Panc1 (cell line): ENCODE data around the gene SLC16A3.

Experiments used
- POLR2AphosphoS5 ChIP-seq: IDR thresholded peaks from 2 replicates; pipeline ENCODE4 v1.6.1; 2012; ENCODE audit warnings: mild to moderate bottlenecking, low read depth, low read length, moderate library complexity
- TCF7L2 ChIP-seq: IDR thresholded peaks from 2 replicates; pipeline ENCODE4 v1.6.1; 2011; ENCODE audit warnings: mild to moderate bottlenecking, low read depth, low read length, inconsistent platforms
- TF ChIP-seq, protein P1 (sequence below): fragments of 450-650 bp; IDR thresholded peaks from 2 replicates; pipeline ENCODE4 v1.5.1; 2017; ENCODE audit warnings: mild to moderate bottlenecking
- TF ChIP-seq, protein P2 (sequence below), 2 experiments: IDR thresholded peaks; 2 replicates each; pipeline ENCODE4 v1.6.1; 2011 to 2012; ENCODE audit warnings: low read depth in 2 of 2, control low read depth in 1 of 2, low read length in 1 of 2, mild to moderate bottlenecking in 1 of 2, moderate library complexity in 1 of 2; ENCODE audit not compliant: insufficient read depth in 1 of 2

DNA sequence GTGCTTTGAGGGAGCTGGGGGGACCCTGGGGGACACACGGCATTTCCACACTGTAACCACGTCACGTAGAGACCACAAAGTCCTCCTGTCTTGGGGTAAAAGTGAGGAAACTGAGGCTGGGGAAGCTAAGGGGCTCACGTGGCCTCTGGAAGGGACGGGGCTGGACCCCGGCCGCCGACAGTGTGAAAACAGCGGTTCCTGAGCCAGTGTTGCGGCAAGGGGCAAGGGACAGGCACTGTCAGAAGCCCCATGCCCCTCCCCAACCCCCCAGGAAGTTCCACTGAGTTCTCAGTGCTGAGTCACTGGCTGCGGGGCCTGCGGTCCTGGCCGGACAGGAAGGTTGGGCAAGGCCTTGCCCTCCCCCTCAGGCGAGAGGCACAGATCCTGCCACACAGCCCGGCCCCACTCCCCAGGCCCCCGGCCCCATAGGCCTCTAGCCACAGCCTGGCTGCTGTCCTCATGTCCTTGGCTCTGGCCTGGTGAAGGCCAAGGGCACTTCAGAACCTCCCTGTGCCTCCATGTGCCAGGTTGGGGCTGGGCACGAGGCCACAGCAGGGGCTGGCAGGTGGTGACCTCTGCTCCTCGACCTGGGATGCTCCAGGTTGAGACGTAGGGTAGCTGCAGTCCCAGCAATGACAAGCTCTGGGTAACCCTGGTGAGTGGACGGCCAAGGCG, 11.2 kb upstream of the SLC16A3 start:
- TF ChIP-seq, protein P1, sequence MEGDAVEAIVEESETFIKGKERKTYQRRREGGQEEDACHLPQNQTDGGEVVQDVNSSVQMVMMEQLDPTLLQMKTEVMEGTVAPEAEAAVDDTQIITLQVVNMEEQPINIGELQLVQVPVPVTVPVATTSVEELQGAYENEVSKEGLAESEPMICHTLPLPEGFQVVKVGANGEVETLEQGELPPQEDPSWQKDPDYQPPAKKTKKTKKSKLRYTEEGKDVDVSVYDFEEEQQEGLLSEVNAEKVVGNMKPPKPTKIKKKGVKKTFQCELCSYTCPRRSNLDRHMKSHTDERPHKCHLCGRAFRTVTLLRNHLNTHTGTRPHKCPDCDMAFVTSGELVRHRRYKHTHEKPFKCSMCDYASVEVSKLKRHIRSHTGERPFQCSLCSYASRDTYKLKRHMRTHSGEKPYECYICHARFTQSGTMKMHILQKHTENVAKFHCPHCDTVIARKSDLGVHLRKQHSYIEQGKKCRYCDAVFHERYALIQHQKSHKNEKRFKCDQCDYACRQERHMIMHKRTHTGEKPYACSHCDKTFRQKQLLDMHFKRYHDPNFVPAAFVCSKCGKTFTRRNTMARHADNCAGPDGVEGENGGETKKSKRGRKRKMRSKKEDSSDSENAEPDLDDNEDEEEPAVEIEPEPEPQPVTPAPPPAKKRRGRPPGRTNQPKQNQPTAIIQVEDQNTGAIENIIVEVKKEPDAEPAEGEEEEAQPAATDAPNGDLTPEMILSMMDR = no peak
- TF ChIP-seq POLR2AphosphoS5 (no peak), TCF7L2 (no peak)
- TF ChIP-seq, protein P2, sequence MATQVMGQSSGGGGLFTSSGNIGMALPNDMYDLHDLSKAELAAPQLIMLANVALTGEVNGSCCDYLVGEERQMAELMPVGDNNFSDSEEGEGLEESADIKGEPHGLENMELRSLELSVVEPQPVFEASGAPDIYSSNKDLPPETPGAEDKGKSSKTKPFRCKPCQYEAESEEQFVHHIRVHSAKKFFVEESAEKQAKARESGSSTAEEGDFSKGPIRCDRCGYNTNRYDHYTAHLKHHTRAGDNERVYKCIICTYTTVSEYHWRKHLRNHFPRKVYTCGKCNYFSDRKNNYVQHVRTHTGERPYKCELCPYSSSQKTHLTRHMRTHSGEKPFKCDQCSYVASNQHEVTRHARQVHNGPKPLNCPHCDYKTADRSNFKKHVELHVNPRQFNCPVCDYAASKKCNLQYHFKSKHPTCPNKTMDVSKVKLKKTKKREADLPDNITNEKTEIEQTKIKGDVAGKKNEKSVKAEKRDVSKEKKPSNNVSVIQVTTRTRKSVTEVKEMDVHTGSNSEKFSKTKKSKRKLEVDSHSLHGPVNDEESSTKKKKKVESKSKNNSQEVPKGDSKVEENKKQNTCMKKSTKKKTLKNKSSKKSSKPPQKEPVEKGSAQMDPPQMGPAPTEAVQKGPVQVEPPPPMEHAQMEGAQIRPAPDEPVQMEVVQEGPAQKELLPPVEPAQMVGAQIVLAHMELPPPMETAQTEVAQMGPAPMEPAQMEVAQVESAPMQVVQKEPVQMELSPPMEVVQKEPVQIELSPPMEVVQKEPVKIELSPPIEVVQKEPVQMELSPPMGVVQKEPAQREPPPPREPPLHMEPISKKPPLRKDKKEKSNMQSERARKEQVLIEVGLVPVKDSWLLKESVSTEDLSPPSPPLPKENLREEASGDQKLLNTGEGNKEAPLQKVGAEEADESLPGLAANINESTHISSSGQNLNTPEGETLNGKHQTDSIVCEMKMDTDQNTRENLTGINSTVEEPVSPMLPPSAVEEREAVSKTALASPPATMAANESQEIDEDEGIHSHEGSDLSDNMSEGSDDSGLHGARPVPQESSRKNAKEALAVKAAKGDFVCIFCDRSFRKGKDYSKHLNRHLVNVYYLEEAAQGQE (IDR thresholded peaks at IDR 0.05; ENCODE audit: insufficient read depth in 1 of 2, low read depth in 2 of 2, low read length in 1 of 2) = no peak
